ENCODE data around the gene WDR43.
A peak's percentile ranks its signal among the peaks of the same experiment; 100 is the strongest.

The WDR43 gene

GRCh38 chr2:28948160-28948559 is 53.7 kb downstream of the WDR43 start:
- no peak for DNase-seq (ENCODE audit: low read depth)
- no peak for TF ChIP-seq CTCF (conservative IDR thresholded peaks at IDR 0.05; ENCODE audit: control insufficient read depth, insufficient read depth, low read depth, low read length)
- H3K4me3 ChIP-seq (ENCODE audit: control insufficient read depth, low read depth, low read length): no peak overlapping the region

- H3K4me3 ChIP-seq (ENCODE audit: control insufficient read depth, low read depth, low read length): no peak overlapping the region
These were observed 54.7 kb downstream of the WDR43 start for GRCh38 chr2:28949190-28949589.

GRCh38 chr2:28949617-28950305 is 55.3 kb downstream of the WDR43 start:
- no peak for TF ChIP-seq CTCF (conservative IDR thresholded peaks at IDR 0.05; ENCODE audit: control insufficient read depth, insufficient read depth, low read depth, low read length)
- no peak overlapping the region for H3K4me3 ChIP-seq (ENCODE audit: control insufficient read depth, low read depth, low read length)
- DNase-seq (ENCODE audit: low read depth): no peak

More at GRCh38 chr2:28949190-28949589, 54.7 kb downstream of the WDR43 start:
- DNase-seq (ENCODE audit: low read depth): no peak
- TF ChIP-seq CTCF (conservative IDR thresholded peaks at IDR 0.05; ENCODE audit: control insufficient read depth, insufficient read depth, low read depth, low read length): no peak

- no peak for DNase-seq (ENCODE audit: low read depth)
- TF ChIP-seq CTCF (conservative IDR thresholded peaks at IDR 0.05; ENCODE audit: control insufficient read depth, insufficient read depth, low read depth, low read length): no peak
- H3K4me3 ChIP-seq (ENCODE audit: control insufficient read depth, low read depth, low read length): no peak overlapping the region
These were observed 56.6 kb downstream of the WDR43 start for GRCh38 chr2:28950941-28951630.

GRCh38 chr2:28951910-28952835 is 57.7 kb downstream of the WDR43 start:
- H3K4me3 ChIP-seq (ENCODE audit: control insufficient read depth, low read depth, low read length): no peak overlapping the region
- no peak for TF ChIP-seq CTCF (conservative IDR thresholded peaks at IDR 0.05; ENCODE audit: control insufficient read depth, insufficient read depth, low read depth, low read length)
- DNase-seq (ENCODE audit: low read depth): peak; percentile 78

- TF ChIP-seq CTCF (conservative IDR thresholded peaks at IDR 0.05; ENCODE audit: control insufficient read depth, insufficient read depth, low read depth, low read length): no peak
- no peak overlapping the region for H3K4me3 ChIP-seq (ENCODE audit: control insufficient read depth, low read depth, low read length)
- DNase-seq (ENCODE audit: low read depth): no peak
These were observed 58.4 kb downstream of the WDR43 start for GRCh38 chr2:28952836-28953211.
